ENCODE results near the gene IGFBP3. TPM values are rescaled to one million over a fixed set of nuclear protein-coding genes. Genes with fewer than 3 reads are reported as not detected.

The IGFBP3 gene
- total RNA-seq, 1 donor from 2014 or later, result 763 TPM

GRCh38 chr7:45876519-45876918 lies 44.6 kb downstream of the IGFBP3 start:
- no peak overlapping the region for H3K4me3 ChIP-seq
- no peaks in the 10 kb centered on the region for H3K36me3 ChIP-seq
- DNase-seq (ENCODE audit: low spot score in 2 of 2), result no peak
- no peak overlapping the region for H3K27ac ChIP-seq
- intact Hi-C loops (cut with DNase I), result no loop called here
- no peaks in the 10 kb centered on the region for H3K27me3 ChIP-seq
- TF ChIP-seq CTCF (IDR thresholded peaks at IDR 0.05), result no peak
- no peaks in the 10 kb centered on the region for H3K4me1 ChIP-seq
- H3K9me3 ChIP-seq, result peaks cover 0 to 16% of the 10 kb centered on the region in 2 donors

GRCh38 chr7:45874408-45875131 lies 46.5 kb downstream of the IGFBP3 start:
- DNase-seq (ENCODE audit: low spot score in 2 of 2), result no peak
- Histone ChIP-seq H3K4me3 (no peak overlapping the region), H3K27me3 (no peaks in the 10 kb centered on the region), H3K27ac (no peak overlapping the region), H3K9me3 (peaks cover 0 to 16% of the 10 kb centered on the region in 2 donors), H3K36me3 (no peaks in the 10 kb centered on the region), H3K4me1 (no peaks in the 10 kb centered on the region)
- intact Hi-C loops (cut with DNase I), result no loop called here
- TF ChIP-seq CTCF (IDR thresholded peaks at IDR 0.05), result no peak

- intact Hi-C loops (cut with DNase I), result no loop called here
- Histone ChIP-seq H3K36me3 (no peaks in the 10 kb centered on the region), H3K4me3 (no peak overlapping the region), H3K27me3 (no peaks in the 10 kb centered on the region), H3K27ac (no peak overlapping the region), H3K9me3 (peaks cover 0 to 7% of the 10 kb centered on the region in 2 donors), H3K4me1 (no peaks in the 10 kb centered on the region)
- no peak for DNase-seq (ENCODE audit: low spot score in 2 of 2)
- TF ChIP-seq CTCF (IDR thresholded peaks at IDR 0.05), result no peak
Observed at GRCh38 chr7:45873355-45873754, 47.7 kb downstream of the IGFBP3 start.

- Histone ChIP-seq H3K4me3 (no peak within 1 kb of the TSS), H3K36me3 (no peaks in the 10 kb centered on the region), H3K4me1 (no peaks in the 10 kb centered on the region), H3K9me3 (peaks cover 0 to 5% of the 10 kb centered on the region in 2 donors), H3K27ac (no peak within 1 kb of the TSS), H3K27me3 (no peaks in the 10 kb centered on the region)
- intact Hi-C loops (cut with DNase I), result no loop called here
- TF ChIP-seq CTCF (IDR thresholded peaks at IDR 0.05), result no peak
- DNase-seq (ENCODE audit: low spot score in 2 of 2), result no peak
Observed at GRCh38 chr7:45873035-45873354, 48.1 kb downstream of the IGFBP3 start, which contains the start of gene CCDC201. TSS of gene CCDC201 (minus strand) at chr7:45873082. CDS start at chr7:45873007, 75 bp downstream.

GRCh38 chr7:45872116-45873034 lies 48.7 kb downstream of the IGFBP3 start:
- TF ChIP-seq CTCF (IDR thresholded peaks at IDR 0.05), result no peak
- Histone ChIP-seq H3K4me3 (no peak overlapping the region), H3K27me3 (no peaks in the 10 kb centered on the region), H3K9me3 (no peaks in the 10 kb centered on the region), H3K36me3 (no peaks in the 10 kb centered on the region), H3K4me1 (no peaks in the 10 kb centered on the region), H3K27ac (no peak overlapping the region)
- DNase-seq (ENCODE audit: low spot score in 2 of 2), result no peak
- intact Hi-C loops (cut with DNase I), result no loop called here
